GM21360 (cell line): Measurements from ENCODE around the gene SLC25A31.

ENCODE experiments used
- ATAC-seq: cut with Tn5 transposase; IDR thresholded peaks from one replicate; pipeline ENCODE4 v1.9.1; 2021; ENCODE audit warnings: mild to moderate bottlenecking, moderate library complexity; ENCODE audit not compliant: unreplicated experiment

SLC25A31 gene

DNA sequence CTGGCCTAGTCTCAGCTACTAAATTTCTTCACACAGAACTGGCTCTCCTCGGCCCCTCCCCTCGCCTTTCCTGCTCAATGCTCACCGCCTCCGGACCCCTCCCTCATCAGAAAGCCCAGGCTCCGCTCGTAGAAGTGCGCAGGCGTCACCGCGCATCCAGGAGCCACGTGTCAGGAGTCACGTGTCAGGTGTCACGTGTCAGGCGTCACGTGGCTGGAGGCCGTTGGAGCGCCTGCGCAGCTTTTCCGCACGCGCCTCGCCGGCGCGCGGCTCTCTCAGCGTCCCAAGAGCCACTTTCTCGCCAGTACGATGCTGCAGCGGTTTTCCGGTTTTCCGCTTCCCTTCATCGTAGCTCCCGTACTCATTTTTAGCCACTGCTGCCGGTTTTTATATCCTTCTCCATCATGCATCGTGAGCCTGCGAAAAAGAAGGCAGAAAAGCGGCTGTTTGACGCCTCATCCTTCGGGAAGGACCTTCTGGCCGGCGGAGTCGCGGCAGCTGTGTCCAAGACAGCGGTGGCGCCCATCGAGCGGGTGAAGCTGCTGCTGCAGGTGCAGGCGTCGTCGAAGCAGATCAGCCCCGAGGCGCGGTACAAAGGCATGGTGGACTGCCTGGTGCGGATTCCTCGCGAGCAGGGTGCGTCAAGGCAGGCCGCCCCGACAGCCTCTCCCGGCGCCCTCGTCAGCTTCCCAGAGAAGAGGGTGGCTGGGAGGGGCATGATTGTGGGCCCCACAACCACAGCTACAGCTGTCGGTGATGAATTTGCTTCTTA, at the start of gene SLC25A31:
Gene SLC25A31 (plus strand): TSS at position 259 of the 772 bp plus-strand sequence. CDS start 146 bp downstream, at position 405.
- no peak for ATAC-seq

DNA sequence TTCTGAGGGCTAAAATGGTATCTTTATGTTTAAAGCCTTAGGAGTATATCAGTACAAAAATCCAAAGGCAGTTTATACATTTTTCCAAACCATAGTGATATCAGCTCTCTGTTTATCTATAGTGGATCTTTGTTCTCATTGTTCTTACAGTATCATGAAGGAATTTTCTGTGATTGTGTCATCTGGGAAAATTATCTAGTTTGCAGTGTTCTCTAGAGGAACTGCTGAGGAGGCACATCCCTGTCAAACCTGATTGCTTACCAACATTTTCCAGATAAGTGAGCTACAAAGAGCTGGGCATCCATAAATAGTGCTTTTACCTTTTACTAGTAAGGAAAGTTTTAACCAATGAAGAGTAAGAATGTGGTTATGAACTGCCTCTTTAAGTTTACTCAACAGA, 44.9 kb upstream of the SLC25A31 start:
- no peak for ATAC-seq

DNA sequence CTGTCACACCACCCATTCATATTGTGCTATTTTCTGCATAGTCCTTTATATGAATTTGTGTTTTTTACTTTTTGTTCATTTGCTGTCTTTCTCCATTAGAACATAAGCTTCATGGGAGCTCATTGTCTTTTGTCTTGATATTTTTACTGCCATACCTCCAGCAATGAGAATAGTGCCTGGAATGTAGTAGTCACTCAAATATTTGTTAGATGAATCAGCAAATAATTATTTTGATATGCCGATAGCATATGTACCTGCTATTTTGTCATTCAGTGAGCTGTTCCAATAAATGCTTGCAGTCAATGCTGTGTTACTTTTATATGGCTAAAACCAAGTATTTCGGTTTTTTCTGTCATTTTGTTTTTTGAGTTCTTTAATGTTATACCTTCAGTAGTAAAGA, 43.5 kb upstream of the SLC25A31 start:
- no peak for ATAC-seq

DNA sequence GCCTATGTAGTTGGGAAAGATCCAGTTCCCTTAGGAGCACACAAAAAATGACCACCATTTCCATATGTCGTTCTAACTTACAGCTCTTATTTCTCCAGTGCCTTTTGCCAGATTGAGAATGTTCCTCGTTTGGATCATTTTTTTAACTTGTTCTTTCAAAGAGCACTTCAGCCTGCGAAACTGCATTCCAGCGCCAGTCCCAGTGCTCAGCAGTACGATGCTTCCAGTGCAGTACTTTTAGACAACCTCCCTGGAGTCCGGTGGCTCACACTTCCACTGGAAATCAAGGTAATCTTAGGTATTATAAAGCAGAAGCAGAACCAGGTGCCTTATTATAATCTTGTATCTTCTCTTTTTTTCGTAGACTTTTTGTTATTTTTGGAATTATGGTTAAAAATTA, 42.6 kb upstream of the SLC25A31 start:
- no peak for ATAC-seq

DNA sequence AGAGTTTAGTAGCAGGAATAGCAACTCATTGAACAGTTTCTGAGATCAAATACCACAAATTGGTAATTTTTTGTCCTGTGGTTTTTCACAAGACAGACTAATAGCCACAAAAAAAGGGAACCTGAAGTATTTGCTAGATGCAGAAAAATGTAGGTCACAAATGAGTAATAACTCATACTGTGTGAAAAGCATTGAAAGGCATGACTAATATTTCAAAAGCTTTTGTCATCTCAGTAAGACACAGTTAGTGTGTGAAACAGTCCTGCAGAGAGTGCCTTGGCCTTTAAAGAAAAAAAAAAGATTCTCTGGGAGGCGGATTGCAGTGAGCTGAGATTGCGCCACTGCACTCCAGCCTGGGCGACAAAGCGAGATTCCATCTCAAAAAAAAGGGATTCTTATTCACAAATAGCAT, 31.4 kb upstream of the SLC25A31 start:
- ATAC-seq, result peak; percentile 100

DNA sequence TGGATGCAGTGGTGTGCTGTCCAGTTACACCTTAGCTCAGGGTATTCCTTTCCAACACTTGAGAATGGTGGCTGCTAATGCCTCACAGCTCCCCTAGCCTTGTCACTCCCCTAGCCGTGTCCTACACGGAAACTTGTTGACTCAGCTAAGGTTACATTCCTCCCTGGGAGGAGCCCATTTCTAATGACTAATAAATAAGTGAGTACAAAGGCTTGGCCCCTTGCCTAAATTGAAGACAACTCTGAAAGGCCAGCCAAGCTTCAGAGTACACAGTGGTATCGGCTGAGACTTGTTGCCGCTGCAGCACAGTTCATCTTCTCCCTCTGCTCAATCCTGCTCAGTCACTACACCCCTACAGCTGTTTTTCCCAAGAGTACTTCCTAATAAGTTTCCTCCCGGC, 21.2 kb upstream of the SLC25A31 start:
- no peak for ATAC-seq

DNA sequence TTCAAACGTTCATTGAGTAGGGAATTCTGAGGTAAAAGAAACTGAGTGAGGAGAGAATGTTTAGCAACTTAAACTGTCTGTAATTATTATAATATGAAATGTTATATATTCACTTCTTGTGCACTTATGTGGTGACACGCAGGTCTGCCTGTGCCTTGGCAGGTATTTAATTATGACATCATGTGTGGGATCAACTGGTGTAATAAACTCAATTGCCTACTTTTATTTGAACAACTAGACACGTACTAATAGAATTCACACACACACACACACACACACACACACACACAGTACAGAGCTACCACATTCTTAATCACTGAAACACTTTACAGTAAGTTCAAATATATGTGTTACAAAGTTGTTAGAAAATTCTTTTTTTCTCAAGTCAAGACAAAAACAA, 20.7 kb upstream of the SLC25A31 start:
- no peak for ATAC-seq

DNA sequence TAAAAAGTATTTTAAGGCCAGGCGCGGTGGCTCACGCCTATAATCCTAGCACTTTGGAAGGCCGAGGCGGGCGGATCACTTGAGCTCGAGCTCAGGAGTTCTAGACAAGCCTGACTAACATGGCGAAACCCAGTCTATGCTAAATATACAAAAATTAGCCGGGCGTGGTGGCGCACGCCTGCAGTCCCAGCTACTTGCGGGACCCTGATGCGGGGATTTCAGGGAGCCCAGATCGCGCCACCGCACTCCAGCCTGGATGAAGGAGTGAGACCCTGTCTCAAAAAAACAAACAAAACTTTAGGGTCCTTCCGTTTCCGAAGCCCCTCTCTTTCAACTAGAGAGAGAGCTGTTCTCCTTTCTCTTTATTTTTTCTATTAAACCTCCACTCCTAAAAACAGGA, 1.2 kb downstream of the SLC25A31 start:
- no peak for ATAC-seq

DNA sequence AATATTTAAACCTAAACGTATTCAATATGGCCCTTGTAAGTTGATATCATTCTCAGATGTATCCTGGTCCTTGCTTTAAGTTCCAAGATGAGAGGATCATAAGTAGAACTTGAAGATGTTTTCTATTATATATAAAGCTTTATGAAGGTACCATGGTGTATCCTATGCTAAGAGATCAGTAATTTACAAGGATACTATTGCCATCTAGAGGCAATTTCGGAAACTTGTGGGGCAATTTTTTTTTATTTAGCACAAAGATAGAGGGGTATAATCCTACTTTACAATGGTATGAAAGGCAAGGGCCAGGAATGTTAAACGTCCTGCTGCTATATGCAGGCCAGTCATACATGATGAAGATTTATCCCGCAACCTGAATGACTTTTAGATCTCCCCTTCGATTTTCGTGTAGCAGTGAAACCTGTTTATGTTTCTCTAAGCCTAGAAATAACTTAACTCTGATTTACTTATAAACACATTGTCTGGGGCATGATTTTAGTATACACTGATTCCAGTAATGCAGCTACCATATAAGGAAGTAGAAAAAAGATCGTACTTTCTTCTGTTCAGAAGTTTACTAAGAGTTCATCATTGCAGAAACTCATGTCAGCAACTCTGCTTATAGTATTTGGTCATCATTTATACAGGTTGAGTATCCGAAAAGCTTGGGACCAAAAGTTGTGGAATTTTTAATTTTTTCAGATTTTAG, 2.6 kb downstream of the SLC25A31 start:
- ATAC-seq, result peak; percentile 85

DNA sequence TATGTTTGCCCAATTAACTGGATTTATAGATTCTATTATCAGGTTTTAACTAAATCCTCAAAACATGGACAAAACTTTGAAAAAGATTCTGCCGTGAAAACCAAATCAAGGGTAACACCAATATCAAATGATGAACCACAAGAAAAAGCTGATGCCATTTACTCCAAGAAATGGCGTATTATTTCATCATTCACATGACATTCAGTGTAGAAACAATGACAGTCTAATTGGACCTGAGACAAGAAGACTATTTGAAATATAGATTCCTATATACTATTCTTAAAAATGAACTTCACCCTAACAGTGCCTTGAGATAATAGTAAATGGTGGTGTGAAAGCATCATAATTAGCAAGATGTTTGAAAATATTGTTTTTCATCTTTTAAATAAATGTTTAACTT, 4.8 kb downstream of the SLC25A31 start:
- no peak for ATAC-seq

DNA sequence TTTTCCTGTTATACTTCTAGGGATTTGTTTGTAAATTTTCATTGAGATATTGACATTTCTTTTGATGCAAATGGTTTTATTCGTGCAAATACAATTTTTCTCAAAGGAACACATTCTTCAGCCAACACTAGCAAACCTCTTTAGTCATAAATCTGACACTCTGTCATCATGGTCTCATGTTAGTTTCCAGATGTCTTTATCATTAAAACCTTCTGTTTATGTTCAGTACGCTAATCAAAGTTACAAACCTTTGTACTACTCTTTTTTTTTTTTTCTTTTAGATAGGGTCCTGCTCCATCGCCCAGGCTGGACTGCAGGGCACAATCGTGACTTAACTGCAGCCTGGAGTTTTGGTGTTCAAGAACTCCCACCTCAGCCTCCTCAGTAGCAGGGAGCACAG, 7.1 kb downstream of the SLC25A31 start:
- no peak for ATAC-seq

DNA sequence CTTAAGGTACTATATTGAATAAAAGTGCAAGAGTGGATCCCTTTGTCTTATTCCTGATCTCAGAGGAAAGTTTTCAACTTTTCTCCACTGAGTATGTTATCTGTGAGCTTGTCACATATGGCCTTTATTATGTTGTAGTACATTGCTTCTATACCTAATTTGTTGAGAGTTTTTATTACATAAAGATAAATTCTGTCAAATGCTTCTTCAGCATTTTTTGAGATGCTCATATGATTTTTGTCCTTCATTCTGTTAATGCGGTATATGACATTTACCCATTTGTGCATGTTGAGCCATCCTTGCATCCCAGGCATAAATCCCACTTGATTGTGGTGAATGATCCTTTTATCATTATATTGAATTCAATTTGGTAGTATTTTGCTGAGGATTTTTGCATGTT, 11.0 kb downstream of the SLC25A31 start:
- ATAC-seq, result no peak

DNA sequence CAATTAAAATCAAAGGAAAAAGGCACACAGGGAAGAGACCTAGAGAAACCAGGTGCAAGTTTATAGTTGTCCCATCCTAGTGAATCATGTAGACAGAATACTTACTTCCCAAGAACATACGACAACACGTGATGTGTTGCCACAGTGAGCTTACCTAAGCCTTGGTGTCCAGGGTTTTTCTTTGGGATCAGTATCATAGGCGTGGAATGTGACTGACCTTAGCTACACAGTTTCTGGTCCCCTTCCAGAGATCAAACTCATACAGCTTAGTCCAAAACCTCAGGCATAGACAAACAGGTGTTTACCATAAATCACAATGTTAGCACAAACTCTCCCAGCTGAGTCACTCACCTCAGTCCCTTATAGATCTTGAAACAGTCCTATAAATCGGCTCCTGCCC, 17.7 kb downstream of the SLC25A31 start:
- no peak for ATAC-seq

DNA sequence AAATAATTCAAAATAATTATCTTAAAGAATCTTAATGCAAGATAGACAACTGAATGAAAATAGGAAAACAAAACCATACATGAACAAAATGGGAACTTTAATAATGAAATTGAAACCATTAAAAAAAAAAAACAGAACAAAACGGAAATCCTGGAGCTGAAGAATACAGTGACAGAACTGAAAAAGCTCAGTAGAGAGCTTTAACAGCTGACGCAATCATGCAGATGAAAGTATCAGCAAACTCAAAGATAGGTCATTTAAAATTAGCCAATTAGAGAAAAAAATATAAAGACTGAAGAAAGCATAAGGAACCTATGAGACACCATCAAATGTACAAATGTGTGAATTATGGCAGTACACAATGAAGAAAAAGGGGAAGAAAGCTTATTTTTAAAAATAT, 18.8 kb downstream of the SLC25A31 start:
- no peak for ATAC-seq

DNA sequence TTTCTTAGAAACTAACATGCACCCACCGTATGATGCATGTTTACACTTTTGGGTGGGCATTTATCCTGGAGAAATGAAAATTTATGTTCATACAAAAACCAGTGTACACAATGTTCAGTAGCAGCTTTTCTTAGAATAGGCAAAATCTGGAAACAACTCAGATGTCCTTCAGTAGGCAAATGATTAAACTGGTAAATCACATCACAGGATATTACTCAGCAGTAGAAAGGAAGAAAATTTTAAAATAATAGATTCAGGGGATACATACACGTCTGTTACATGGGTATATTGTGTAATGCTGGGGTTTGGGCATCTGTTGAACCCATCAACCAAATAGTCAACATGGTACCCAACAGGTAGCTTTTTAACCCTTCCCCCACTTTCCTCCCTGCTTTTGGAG, 26.7 kb downstream of the SLC25A31 start:
- ATAC-seq, result no peak

DNA sequence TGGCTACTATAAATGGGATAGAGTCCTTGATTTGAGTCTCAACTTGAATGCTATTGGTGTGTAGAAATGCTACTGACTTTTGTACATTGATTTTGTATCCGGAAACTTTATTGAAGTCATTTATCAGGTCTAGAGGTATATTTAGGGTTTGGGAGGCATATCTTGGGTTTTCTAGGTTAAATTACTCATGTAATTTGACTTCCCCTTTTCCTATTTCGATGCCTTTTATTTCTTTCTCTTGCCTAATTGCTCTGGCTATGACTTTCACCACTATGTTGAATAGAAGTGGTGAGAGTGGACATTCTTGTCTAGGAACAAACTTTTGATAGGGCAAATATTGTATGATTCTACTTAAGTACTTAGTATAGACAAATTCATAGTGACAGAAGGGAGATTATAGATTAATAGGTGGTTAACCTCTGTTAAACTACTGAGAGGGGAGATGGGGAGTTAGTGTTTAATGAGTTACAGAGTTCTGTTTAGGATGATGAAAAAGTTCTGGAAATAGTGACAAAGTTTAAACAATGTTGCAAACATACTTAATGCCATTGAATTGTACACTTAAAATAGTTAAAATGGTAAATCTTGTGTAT, 29.1 kb downstream of the SLC25A31 start:
- ATAC-seq, result no peak

DNA sequence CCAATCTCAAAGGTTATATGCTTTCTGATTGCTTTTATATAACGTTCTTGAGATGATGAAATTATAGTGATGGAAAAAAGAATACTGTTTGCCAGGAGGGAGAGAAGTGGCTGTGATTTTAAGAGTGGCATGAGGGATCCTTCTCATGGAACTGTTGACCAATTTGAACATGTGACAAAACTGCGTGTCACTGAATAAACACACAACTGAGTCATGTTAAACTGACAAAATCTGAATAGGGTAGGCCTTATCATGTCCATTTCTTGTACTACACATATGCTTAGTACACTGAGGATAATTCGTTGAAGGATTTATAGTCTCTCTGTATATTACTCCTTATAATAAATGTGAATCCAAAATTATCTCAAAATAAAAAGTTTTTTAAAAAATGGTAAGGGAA, 29.7 kb downstream of the SLC25A31 start:
- ATAC-seq, result no peak

DNA sequence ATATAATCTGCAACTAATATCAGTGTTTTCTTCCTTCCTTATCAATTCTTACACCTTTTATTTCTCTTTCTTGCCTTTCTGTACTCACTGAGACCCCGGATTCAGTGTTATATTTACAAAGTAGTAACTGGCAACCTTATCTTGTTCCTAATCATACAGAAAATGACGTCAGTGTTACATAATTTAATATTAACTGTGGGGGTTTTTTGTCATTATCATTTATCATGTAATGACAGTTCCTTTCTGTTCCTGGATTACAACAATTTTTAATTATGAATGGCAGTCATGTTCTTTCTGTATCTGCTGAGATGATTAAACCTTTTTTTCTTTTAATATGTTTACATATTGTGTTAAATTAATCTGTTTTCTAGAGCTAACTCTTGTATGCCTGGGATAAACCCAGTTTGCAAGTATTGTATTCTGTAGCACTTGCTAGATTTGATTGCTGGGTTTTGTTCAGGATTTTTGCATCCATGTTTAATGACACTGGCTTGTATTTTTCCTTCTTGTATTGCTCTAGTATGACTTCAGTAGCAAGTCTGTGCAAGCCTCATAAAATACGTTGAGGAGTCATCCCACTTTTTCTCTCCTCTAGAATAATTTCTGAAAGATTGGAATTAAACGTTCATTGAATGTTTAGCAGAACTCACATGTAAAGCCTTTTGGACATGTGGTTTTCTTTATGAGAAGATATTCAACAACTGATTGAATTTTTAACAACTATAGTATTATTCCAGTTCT, 41.5 kb downstream of the SLC25A31 start:
- ATAC-seq, result no peak

DNA sequence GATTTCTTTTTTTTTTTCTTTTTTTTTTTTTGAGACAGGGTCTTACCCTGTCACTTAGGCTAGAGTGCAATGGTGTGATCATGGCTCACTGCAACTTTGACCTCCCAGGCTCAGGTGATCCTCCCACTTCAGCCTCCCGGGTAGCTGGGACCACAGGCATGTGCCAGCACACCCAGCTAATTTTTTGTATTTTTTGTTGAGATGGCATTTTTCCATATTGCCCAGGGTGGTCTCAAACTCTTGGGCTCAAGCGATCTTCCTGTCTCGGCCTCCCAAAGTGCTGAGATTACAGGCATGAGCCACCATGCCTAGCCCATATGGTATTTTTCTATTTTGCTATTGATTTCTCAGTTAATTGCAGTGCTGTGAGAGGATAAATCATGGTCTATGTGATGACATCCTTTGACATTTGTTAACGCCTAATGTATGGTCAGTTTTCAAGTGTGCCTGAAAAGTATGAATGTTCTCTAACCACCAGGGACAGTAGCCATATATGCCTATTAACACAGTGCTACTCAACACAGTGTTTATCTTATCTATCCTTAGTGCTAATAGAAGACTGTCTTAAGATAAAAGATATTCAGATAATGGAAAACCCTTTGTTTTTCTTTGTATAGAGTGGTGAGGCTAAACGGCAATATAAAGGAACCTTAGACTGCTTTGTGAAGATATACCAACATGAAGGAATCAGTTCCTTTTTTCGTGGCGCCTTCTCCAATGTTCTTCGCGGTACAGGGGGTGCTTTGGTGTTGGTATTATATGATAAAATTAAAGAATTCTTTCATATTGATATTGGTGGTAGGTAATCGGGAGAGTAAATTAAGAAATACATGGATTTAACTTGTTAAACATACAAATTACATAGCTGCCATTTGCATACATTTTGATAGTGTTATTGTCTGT, 42.8 kb downstream of the SLC25A31 start:
- no peak for ATAC-seq

DNA sequence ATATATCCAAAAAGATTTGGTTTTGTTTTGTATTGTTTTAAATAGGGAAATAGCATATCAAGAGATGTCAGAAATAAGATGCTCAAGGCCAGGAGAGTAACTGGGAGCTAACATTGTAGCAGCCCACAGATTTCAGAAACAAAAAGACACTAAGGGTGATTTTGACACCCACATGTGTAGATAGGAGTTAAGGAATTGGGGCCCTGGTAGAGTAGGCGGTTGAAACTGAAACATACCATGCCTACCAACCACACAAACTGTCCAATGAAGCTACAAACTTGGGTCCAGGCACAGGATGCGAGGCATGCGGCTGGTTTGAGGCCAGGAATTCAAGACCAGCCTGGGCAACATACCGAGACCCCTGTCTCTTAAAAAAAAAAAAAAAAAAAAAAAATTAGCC, 45.6 kb downstream of the SLC25A31 start:
- peak; percentile 38 for ATAC-seq
